Activated CD4-positive, alpha-beta T cell treated with anti-CD3 and anti-CD28 coated beads, Interleukin-2, amount 50 U/mL, for 16 hours (primary cell): ENCODE measurements around the gene CRTAC1.

ENCODE experiments used
- DNase-seq: peaks from one replicate; pipeline ENCODE4 v3.0.0-alpha.2; 2020

The CRTAC1 gene

DNA sequence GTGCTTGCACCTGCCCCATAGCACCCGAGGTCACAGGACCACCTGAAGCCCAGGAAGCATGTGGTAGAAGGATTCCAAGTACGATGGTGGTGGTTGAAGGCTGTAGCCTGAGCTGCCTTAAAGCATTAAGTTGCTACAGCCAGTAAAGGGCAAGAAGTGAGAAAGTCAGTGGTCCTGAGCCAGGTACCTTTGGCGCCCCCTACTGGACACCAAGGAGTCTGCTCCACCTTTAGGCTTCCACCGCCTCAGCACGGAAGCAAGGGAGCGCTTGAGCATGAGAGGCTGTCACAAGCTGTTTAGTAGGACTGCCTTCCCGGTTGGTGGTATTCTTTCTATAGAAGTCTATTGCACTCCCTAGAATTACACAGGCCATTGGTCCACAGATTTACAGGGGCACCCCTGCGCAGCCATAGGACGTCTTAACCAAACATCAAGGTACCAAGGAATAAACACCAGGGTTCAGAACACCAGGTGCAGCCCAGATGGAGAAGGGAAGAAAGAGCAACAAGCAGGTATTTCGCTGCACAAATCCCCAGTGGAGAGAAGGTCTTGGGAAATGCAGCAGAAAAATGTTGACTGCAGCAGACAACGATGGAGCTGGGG lies 2.2 kb downstream of the CRTAC1 start:
- peak; percentile 73 for DNase-seq

DNA sequence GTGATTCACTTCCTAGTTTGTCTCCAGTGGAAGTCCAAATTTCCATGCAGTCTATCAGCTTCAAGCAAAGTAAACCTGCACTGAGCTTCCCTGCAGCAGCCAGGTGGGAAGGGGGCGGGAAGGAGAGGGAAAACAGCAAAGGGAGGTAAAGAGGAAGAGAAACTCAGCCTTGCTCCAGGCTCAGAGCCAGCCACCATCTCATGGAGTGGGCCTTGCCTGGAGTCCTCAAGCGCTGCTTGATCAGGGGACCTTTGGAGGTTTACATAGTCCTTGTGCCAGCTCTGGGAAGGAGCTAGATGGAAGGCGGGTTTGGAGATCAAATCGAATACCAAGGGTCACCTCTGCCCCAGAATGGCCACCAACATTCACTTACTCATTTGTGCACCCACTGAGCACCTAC lies 7.4 kb downstream of the CRTAC1 start:
- no peak for DNase-seq

DNA sequence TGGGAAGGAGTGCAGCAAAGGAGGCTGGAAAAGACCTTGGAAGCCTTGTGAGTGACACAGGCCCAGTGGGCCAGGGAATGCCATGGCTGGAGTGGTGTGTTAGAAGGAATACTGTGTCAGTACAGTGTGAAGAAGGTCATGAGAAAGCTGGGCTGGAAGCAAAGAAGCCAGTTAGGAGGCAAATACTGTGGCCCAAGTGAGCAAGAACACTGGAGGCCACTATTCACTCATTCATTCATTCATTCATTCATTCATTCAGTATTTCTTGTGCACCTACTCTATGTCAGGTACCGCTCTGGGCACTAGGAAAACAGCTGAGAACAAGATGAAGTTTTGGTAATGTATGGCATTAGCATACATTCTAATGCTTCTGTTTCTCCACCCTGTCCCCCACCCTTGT lies 9.6 kb downstream of the CRTAC1 start:
- no peak for DNase-seq

DNA sequence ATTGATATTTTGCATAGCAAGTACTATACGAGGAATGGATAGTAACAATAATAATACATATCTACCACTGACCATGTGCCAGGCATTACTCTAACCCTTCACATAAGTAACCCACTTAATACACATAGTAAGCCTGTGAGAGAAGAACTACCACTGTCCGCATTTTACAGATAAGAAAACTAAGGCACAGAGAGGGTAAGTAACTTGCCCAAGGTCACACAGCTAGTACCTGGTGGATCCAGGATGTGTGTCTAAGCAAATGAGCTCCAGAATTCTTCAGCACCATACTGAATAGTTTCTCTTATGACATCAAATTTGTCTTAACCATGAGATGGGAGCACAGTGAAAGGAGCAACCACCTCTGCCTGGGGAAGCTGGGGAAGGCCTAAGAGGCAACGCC lies 10.2 kb downstream of the CRTAC1 start:
- no peak for DNase-seq

DNA sequence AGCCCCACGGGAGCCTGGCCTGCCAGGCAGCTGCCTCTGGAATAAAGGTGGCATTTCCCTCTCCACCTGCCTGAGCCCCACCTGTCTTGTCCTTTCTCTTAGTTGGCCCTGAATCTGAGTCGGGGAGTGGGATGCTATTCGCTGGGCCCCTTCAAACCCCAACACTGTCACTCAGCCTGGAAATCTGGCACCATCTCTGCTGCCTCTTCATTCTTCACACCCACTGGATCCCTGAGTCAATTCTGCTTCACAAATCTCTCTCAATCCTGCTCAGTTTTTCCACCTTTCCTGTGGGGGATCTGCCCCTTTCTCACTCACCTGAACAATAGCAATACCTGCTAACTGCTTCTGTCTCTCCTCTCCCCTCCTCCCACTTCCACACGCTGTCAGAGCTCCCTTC lies 10.6 kb downstream of the CRTAC1 start:
- no peak for DNase-seq

DNA sequence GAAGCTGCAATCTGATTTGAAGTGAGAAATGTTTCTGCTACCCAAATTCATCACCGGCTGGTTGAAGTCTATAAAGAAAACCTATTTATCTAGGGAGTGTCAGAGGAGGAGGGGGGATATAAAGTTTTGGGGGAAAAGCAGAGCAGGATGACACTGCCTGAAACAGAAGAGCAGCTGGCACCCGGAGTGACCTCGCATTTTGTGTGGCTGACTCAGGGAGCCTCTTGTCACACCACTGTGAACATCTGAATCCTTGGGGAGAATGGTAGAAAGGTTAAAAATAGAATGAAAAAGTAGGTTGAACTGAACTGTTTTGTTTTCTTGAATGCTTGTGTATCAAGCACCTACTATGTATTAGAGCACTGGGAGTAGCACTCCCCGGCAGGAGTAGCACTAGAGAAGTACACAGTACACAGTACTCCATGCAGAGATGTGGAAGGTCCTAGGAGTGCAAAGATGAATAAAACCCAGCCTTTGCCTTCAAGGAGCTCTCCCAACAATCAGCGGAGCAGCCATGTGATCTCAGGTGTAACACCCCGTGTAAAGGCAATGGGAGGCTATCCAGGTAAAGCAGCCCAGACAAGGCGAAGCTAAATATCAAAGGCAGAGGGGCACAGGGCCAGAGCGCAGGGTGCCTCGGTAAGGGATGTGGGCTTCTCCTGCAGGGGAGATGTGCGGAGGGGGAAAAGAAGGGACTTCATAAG lies 13.5 kb downstream of the CRTAC1 start:
- DNase-seq = no peak

DNA sequence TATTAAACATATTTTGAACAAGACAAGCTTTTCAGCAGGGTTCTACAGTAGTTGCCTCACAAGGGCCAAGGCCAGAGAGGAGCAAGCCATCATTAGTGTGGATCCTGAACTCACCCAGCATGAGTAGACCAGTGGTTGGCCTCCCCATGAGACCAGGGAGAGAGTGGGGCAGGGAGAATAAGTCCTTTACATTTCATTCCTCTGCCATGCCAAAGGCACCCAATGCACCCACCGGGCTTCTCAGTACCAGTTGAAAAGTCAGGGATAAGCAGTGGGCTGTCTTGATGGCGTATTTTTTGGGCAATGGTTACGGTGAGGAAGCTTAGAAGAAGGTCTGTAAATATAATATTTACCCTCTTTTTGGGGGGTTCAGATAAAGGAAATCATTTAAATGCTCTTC lies 16.6 kb downstream of the CRTAC1 start:
- DNase-seq = no peak

DNA sequence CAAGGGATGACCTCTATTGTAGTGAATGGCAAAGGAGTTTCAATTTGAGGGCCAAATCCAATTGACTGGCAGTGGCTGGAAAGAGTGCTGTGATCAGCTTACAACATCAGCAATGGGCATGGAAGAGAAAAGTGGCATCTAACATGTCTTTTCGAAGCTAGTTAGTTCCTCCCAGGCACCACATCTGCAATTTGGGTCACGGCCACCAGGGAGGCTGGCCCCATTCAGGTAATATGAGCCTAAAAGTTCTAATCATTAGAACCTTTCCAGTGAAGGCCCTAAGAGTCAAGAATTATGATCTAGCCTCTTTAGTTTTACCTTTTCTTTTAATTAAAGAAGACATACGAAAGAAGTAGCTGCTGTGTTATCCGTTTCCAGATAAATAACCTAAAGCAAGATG lies 17.3 kb downstream of the CRTAC1 start:
- DNase-seq = no peak

DNA sequence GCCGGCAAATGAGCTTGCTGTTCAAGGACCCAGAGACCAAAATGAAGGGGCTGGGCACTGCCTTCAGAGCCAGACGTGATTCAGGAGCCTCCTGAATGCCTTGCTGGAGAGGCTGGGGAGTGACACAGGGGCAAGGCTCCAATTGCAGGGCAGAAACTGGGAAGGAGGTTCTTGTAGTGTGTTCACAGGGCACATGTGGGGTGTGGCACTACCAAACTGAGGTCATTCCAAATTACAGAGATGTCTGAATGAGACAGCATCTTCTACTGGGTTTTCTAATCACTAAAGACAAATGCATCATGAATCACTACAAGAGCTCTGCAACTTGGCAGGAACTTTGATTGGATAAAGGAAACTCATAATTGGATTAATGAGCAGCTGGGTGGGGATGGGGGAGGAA lies 17.8 kb downstream of the CRTAC1 start:
- DNase-seq = no peak

DNA sequence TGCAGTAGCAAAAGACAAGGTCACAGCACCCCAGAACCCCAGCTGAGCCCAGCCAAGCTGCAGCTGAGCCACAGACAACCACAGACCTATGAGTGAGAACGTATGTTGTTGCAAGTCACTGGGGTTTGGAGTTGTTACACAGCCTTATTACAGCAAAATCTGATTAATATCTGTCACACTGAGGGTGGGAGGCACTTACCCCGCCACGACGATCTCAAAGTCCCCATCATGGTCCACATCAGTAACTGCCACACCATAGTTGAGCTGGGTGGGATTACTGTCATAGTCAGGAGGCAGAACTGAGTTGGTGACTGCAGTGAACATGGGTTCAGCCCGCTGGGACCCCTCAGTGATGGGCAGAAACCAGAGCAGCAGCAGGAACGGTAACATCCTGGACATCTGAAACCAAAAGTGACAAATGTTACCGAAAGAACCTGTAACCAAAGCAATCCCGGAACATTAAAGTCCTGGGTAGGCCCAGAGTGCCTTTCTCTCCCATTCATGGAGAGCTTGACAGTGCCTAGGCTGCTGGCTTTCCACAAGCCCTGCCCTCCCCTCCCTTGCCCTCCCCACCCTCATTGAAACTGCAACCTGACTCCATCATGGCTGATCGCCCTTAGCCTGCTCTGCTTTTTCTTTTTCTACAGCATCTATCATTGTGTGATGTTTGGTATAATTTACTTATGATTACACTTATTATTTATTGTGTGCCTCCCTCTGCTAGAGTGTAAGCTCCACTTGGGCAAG lies 19.3 kb downstream of the CRTAC1 start:
- no peak for DNase-seq

DNA sequence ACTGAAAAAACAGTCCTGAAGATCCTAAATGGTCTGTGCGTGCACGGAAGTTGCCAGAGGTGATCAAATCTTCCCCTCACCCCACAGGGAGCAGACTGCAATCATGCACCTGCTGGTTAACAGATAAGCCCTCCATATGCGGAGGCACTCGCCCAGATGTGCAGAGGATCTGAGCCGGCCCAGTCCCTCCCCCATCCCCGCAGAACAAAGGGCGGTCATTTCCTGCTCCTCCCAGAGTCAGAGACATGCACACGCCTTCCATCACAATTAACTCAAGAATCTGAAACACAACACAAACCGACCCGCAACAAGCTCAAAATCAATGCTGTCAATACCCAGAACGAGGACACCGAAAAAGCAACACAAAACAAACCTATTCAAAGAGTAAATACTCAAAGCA lies 24.2 kb downstream of the CRTAC1 start:
- no peak for DNase-seq

DNA sequence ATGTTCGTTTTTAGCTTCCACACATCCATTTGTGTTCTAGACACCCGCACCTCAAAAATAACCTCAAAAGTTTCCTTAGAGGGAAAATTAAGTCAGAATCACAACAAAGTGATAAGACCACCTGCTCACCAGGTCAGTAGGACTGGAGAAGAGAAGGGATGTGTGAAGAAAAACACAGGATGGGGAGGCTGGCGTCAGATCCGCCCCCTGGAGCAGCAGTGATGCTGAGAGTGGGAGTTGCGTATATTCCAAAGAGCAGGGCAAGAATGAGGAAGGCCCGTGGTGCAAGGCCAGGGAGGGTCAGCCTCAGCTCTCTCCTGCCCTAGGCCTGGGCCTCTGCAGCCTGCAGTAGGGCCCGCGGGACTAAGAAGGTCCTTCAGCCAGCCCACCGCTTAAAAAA lies 28.7 kb downstream of the CRTAC1 start:
- DNase-seq = no peak

DNA sequence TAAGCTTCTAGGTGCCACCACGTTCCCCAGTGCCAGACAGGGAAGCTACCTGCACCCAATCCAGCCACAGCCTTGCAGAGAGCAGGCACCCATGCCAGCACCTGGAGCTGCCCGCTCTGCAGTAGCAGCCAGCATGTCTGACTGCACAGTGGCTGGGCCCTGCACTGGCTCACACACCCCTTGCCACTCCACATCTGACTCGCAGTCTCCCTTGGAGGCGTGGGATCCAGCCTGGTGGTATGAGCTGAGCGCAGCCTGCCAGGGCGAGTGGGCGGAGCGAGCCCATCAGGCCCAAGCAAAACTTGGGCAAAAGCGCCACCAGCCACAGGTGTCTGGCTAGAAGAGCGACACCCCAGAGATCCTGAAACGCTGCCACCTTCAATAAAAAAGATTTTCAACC lies 30.1 kb downstream of the CRTAC1 start:
- no peak for DNase-seq

DNA sequence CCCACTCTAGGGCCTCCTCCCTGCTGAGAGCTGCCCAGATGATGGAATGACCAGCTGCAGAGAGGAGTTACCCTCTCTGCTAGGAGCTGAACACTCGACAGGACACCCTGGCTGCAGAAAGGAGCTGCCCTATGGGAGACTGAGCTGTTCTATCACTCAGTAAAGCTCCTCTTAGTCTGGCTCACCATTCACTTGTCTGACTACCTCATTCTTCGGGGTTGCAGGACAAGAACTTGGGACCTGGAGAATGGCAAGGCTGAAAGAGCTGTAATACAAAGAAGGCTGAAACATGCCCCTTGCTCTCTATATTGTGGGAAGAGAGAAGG lies 30.5 kb downstream of the CRTAC1 start:
- no peak for DNase-seq

DNA sequence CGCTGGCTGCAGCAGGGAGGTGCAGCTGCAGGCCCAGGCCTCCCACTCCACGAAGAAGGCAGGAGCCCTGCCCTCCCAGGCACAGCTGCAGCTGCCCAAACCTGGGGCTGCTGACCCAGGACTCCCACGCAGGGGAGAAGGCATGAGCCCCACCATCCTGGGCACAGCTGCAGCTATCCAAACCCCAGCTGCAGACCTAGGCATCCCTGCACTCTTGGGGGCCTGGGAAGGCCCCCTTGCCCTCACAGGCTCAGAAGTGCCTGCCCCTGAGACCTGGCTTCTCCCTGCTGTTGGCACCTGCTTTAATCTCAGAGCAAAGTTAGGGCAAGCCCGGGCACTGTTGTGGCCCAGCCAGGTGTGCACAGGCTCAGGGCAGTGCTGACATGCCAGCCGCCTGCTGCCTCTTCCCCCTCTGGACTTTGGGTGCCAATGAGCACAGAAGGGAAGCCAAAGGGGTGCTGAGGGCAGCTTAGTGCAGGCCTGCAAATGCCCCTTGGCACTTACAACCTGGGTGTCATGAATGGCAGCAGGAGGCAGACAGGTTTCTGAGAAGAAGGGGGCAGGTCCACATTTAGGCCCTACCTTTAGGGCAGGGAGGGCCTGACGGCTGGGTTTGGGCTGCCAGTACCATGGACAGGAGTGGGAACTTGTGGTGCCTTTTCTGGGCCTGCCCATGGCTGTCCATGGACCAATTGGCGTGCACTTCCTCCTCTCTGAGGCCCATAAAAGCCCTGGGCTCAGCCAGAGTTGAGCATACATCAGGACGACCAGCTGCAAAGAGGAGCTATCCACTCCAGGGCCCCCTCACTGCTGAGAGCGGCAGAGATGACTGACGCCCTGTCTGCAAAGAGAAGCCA lies 31.1 kb downstream of the CRTAC1 start:
- DNase-seq = no peak

DNA sequence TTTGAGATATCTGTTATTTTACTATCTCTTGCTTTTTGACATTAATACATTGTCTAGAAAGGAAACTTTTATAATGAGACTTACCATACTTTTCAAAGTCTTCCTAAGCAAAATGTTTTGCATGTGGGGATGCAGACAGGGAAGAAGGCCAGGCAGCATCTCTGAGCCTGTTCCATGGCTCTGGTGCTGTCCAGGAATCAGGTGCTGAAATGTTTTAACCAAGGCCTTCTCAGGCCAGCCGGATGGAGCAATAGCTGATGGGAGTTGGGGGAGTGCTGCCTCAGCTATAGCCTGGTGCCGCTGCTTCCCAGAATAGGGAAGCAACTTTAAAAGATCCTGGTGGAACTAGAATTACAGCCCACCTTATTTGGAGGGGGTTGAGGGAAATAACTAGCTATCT lies 38.5 kb downstream of the CRTAC1 start:
- no peak for DNase-seq

DNA sequence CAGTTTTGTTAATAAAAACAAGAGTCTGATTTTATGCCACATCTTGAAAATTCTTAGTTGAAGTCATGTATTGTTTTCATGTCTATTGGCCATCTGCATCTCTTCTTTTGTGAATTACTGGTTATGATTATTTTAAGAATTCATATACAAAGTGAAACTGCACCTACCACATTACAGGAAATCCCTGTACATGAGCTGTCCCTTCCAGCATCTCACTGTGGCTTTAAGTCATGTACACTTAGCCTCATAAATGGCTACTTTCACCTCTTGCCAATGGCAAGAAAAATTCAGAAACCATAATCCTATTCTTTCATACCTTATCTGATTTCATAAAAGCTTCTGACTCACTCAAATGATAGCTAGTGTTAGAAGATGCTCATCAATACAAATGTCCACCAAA lies 48.6 kb downstream of the CRTAC1 start:
- peak; percentile 24 for DNase-seq

DNA sequence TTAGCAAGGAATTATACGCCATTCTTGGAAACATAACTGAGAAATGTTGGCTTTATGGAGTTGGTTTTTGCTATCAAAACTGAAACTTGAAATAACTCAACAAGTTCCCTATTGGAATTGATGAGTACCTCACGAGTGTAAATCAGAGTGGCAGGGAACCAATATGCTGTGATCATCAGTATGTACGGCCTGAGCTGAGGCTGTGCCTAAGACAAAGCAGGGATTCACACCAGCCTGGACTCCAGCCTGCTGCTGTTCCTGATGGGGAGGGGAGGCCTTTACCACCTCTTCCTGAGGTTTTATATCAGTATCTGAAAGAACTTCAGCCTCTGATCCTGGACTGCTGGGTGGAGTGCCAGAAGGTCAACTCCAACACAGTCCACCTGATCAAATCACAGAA lies 52.7 kb downstream of the CRTAC1 start:
- no peak for DNase-seq

DNA sequence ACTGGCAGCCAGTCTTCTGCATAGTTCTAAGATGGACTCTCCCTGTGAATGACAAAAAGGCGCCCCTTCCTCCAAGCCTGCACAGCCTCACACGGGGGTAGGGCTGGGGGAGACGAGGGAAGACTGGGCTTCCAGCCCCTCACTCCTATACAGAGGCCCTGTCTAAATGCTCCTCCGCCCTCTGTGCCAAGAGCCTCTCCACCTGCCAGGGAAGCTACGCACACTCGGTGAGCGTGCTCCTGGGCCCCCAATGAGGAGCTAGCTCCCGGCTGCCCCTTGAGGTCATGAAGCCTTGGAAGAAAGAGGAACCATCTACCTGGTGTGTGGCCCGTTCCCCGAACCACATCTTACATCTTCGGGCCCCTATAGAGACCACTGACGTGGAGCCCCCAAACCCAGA lies 54.8 kb downstream of the CRTAC1 start:
- DNase-seq = no peak

DNA sequence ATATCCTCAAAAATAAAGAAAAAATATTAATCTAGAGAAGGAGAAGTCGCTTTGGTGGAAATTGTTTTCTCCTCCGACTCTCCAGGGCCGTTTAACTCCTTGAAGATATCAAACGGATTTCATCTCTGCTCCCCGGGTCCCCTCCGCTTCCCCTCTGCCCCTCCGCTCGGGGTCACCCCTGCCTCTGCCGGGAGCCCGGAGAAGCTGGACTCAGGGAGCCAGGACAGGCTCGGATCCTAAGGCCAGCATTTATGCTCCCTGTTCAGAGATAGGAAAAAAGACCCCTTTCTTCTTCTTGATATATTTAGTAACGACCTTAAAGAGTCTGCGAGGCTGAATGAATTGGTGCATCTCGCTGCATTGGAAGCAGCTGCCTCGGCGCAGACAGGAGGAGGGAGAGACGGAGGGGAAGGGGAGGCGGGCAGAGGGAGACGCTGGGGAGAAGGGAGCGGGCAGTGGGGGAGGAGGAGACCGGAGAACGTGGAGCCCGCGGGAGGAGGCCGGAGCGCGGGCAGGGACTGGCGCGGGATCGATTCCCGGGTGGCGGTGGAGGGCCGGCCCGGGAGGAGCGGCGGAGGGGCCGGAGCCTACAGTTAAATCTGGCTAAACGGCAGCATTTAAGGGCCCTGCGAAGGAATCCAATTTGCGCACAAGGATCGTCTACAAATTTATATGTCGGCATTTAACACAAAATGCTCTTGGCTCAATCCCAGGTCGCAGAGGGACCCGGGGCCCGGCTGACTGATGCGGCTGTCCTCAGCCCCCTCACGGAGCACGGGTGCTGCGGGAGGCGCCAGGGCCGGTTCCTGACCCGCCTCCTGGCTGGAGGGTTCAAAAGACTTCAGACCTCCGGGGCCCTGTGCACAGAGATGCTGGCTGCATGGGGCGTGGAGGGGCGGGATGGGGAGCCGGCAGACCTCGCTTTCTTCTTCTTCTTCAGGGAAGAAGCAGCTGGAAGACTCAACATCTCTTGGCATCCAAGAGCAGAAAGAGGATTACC lies 55.6 kb downstream of the CRTAC1 start:
- no peak for DNase-seq

DNA sequence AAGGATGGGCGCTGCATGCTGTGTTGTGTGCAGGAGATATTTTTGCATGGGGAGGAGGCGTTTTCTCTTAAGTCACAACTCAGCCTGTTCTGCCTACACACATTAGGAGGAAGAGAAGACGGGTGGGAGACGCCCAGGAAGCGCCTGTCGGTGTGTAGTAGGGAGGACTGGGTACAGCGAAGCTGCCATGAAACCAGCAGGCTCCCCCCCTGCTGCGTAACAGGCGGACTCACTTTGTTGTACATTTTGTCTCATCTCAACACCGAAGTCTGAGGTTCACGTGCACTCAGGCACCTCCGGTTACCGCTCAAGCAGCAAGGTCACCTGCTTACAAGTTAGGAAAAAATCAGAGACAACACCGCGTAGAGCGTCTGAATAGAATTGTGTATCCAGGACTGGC lies 56.3 kb downstream of the CRTAC1 start:
- no peak for DNase-seq

DNA sequence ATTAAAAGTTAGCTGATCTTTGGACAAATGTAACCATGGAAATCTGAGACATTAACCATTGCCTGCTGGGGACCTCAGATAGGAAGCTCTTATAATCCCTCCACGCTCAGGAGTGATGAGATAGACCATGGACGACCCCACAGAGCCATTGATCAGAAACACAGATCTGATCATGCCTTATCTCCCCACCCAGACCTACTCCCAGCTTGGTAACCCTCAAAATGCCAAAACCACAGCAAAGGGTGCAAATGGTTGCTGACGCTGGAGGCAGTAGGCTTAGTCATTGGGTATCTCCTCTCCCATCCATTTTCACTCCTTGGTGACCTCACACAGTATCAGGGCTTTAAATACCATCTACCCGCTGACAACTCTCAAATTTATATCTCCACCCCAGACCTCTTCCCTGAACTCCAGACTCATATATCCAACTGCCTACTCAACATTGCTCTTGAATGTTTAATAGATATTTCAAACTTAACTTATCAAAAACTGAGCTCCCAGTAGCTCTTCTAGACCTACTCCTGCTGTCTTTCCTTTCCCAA lies 60.8 kb downstream of the CRTAC1 start:
- DNase-seq = no peak
